ENCODE data around the gene ZFYVE9. TPM values are rescaled to one million over a fixed set of nuclear protein-coding genes. Genes with fewer than 3 reads are reported as not detected.
"Not testable (repeated sequence)": the region's sequence is repeated elsewhere in the genome, so short reads cannot be mapped to it uniquely, and the experiment has no call there.

ZFYVE9 gene
- total RNA-seq, 1 donor from 2014 or later = 40.0 TPM

DNA sequence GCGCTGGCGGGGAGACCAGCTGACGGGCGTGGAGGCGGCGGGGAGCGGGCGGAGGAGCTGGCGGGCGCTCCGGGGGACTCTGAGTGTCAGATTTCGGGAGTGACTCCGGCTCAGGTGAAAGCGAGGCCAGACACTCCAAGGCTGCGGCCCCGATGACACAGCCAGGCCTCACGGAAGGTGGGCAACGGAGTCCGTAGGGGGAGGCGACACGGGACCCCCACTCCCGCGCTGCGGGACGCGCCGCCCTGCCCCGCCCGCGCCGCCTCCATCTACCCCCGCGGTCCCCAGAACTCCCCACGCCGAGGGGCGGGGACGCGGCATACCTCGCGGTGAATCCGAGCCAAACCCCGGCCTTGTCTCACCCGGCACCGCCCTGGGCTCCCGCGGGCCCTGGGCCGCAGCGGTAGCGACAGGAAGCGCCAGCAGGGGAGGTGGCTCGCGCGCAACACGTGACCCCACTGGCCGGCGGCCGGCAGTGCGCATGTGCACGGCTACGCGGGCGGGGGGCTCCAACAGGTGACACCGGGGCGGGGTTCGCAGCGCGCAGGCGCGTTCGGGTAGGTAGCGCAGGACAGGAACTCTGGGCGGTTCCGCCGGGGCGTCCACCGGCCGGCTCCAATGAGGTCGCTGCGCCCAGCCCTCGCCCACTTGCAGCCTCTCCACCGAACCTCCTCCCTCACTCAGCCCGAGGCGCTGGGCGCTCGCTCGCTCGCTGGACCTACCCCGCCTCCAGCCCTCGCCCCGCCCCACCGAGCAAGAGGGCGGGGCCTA lies 224.0 kb downstream of the ZFYVE9 start, which contains the start of gene CC2D1B:
CC2D1B (minus strand) TSS at position 460 of the 771 bp plus-strand sequence. CDS start 1,585 bp downstream, outside the sequence.
- Mint-ChIP-seq H3K9me3 (ENCODE audit: low read depth) (no peaks in the 10 kb centered on the region), H3K4me3 (ENCODE audit: low read depth) (peak within 1 kb of the TSS; percentile 94), H3K36me3 (ENCODE audit: insufficient read depth) (peaks cover 7% of the 10 kb centered on the region), H3K4me1 (ENCODE audit: low read depth) (peaks cover 17% of the 10 kb centered on the region), H3K27ac (peak within 1 kb of the TSS; percentile 98), H3K27me3 (no peaks in the 10 kb centered on the region)
- TF ChIP-seq CTCF (IDR thresholded peaks at IDR 0.05; ENCODE audit: unreplicated experiment) = peak; percentile 35
- peak; percentile 100 for DNase-seq (ENCODE audit: low spot score, unreplicated experiment)

GRCh38 chr1:52366517-52366827 lies 224.6 kb downstream of the ZFYVE9 start:
- no peak for TF ChIP-seq CTCF (IDR thresholded peaks at IDR 0.05; ENCODE audit: unreplicated experiment)
- no peaks in the 10 kb centered on the region for H3K27me3 Mint-ChIP-seq
- H3K4me3 Mint-ChIP-seq (ENCODE audit: low read depth) = peak overlapping the region; percentile 94
- peak overlapping the region; percentile 65 for H3K27ac Mint-ChIP-seq
- DNase-seq (ENCODE audit: low spot score, unreplicated experiment) = no peak
- peaks cover 5% of the 10 kb centered on the region for H3K36me3 Mint-ChIP-seq (ENCODE audit: insufficient read depth)
- H3K4me1 Mint-ChIP-seq (ENCODE audit: low read depth) = peaks cover 17% of the 10 kb centered on the region
- H3K9me3 Mint-ChIP-seq (ENCODE audit: low read depth) = no peaks in the 10 kb centered on the region

- Mint-ChIP-seq H3K36me3 (ENCODE audit: insufficient read depth) (no peaks in the 10 kb centered on the region), H3K4me3 (ENCODE audit: low read depth) (peak overlapping the region; percentile 60), H3K9me3 (ENCODE audit: low read depth) (no peaks in the 10 kb centered on the region), H3K27ac (no peak overlapping the region), H3K27me3 (no peaks in the 10 kb centered on the region), H3K4me1 (ENCODE audit: low read depth) (peaks cover 17% of the 10 kb centered on the region)
- TF ChIP-seq CTCF (IDR thresholded peaks at IDR 0.05; ENCODE audit: unreplicated experiment) = no peak
- no peak for DNase-seq (ENCODE audit: low spot score, unreplicated experiment)
Observed at GRCh38 chr1:52367272-52367671, 225.4 kb downstream of the ZFYVE9 start.

DNA sequence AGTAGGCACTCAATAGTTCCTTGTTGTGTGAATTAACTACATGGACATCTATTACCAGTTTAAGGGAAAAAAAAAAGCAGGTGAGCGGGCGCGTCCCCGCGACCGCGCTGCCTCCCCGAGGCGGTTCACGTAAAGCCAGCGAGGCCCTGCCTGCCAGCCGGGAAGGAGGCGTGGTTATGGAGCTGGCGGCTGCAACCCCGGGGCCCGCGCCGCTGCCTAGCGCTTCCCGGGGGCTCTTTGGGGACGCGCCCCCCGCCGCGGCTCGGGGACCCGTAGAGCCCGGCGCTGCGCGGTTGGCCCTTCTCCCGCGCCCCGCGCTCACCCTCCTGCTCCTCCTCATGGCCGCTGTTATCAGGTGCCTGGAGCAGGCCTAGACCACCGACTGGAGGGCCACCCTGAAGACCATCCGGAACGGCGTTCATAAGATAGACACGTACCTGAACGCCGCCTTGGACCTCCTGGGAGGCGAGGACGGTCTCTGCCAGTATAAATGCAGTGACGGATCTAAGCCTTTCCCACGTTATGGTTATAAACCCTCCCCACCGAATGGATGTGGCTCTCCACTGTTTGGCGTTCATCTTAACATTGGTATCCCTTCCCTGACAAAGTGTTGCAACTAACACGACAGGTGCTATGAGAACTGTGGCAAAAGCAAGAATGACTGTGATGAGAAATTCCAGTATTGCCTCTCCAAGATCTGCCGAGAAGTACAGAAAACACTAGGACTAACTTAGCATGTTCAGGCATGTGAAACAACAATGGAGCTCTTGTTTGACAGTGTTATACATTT lies 226.7 kb downstream of the ZFYVE9 start:
- H3K9me3 Mint-ChIP-seq (ENCODE audit: low read depth) = no peaks in the 10 kb centered on the region
- no peaks in the 10 kb centered on the region for H3K27me3 Mint-ChIP-seq
- DNase-seq (ENCODE audit: low spot score, unreplicated experiment) = peak; percentile 64
- H3K27ac Mint-ChIP-seq = peak overlapping the region; percentile 73
- H3K4me1 Mint-ChIP-seq (ENCODE audit: low read depth) = peaks cover 17% of the 10 kb centered on the region
- H3K36me3 Mint-ChIP-seq (ENCODE audit: insufficient read depth) = no peaks in the 10 kb centered on the region
- TF ChIP-seq CTCF (IDR thresholded peaks at IDR 0.05; ENCODE audit: unreplicated experiment) = peak; percentile 37
- peak overlapping the region; percentile 68 for H3K4me3 Mint-ChIP-seq (ENCODE audit: low read depth)

DNA sequence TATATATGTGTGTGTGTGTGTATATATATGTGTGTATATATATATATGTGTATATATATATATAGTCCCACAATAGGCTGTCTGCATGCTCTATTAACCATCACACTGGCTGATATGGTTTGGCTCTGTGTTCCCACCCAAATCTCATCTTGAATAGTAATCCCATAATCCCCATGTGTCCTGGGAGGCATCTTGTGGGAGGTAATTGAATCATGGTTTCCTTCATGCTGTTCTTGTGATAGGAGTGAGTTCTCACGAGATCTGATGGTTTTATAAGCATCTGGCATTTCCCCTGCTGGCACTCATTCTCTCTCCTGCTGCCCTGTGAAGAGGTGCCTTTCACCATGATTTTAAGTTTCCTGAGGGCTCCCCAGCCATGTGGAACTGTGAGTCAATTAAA lies 228.0 kb downstream of the ZFYVE9 start:
- not testable (repeated sequence) for H3K27me3 Mint-ChIP-seq; H3K4me3 Mint-ChIP-seq (ENCODE audit: low read depth); DNase-seq (ENCODE audit: low spot score, unreplicated experiment); H3K9me3 Mint-ChIP-seq (ENCODE audit: low read depth); H3K27ac Mint-ChIP-seq; H3K36me3 Mint-ChIP-seq (ENCODE audit: insufficient read depth)
- H3K4me1 Mint-ChIP-seq (ENCODE audit: low read depth) = peaks cover 14% of the 10 kb centered on the region

All from progenitor cell of endocrine pancreas (in vitro differentiated cells).